Kidney epithelial cell (primary cell): ENCODE results near the gene CLDN22. TPM values are rescaled to one million over a fixed set of nuclear protein-coding genes. Genes with fewer than 3 reads are reported as not detected.

Source experiments
- DNase-seq: peaks from one replicate; pipeline ENCODE4 v3.0.0-alpha.2; 2010; ENCODE audit warnings: low read depth
- H3K27me3 ChIP-seq: 2 replicates; pipeline ENCODE4 v1.6.0; 2011; ENCODE audit warnings: low read length; ENCODE audit not compliant: control insufficient read depth, insufficient read depth
- H3K36me3 ChIP-seq: 2 replicates; pipeline ENCODE4 v1.5.1; 2011; ENCODE audit warnings: low read length; ENCODE audit not compliant: control insufficient read depth, insufficient read depth
- H3K4me3 ChIP-seq: 2 replicates; pipeline ENCODE4 v1.5.1; 2011; ENCODE audit warnings: low read depth, mild to moderate bottlenecking, control low read depth, low read length
- total RNA-seq: library from RNA; depleted of rRNA; stranded (reverse); fragments of >200 nt; gene quantifications from 2 replicates; pipeline ENCODE4 v1.2.3, GENCODE V29; 2015
- TF ChIP-seq, protein P1 (sequence below): IDR thresholded peaks from 2 replicates; pipeline ENCODE4 v1.5.1; 2011; ENCODE audit warnings: mild to moderate bottlenecking, moderate library complexity, low read length, control low read depth, inconsistent platforms; ENCODE audit not compliant: insufficient read depth, poor library complexity, severe bottlenecking

Gene CLDN22
- total RNA-seq, 1 donor from 2014 or later = not detected

DNA sequence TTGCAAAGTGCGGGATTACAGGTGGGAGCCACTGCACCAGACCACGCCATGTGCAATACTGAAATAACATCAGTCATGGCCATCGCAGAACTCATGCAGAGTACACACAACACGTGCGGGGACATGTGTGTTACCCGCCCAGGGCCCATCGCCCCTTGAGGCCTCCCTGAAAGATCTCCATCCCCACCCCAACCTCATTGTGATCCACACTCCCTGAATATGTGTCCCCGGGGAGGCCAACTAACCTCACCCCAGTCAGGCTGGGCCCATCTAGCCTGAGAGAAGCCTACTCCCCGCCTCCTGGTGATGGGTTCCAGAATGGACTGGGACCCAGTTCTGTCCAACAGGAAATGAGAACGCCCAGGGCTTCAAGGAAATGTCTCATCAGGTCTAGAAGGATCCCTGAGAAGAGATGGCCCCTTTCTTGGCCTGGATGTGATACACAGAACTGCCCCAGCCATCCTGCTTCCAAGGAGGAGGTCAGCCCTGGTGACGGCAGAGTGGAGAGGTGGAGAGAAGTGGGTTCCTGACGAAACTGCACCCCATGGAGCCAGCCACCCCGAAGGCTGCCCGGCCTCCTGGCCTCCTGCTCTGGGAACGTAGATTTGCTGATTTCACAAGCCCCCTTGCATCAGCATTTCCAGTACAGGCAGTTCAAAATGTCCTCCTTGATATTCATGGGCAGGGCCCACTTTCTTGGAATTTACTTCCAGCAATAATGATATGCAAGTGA, 24.6 kb upstream of the CLDN22 start:
- Histone ChIP-seq H3K27me3 (no peaks in the 10 kb centered on the region), H3K4me3 (no peak overlapping the region), H3K36me3 (no peaks in the 10 kb centered on the region)
- no peak for DNase-seq
- TF ChIP-seq, protein P1, sequence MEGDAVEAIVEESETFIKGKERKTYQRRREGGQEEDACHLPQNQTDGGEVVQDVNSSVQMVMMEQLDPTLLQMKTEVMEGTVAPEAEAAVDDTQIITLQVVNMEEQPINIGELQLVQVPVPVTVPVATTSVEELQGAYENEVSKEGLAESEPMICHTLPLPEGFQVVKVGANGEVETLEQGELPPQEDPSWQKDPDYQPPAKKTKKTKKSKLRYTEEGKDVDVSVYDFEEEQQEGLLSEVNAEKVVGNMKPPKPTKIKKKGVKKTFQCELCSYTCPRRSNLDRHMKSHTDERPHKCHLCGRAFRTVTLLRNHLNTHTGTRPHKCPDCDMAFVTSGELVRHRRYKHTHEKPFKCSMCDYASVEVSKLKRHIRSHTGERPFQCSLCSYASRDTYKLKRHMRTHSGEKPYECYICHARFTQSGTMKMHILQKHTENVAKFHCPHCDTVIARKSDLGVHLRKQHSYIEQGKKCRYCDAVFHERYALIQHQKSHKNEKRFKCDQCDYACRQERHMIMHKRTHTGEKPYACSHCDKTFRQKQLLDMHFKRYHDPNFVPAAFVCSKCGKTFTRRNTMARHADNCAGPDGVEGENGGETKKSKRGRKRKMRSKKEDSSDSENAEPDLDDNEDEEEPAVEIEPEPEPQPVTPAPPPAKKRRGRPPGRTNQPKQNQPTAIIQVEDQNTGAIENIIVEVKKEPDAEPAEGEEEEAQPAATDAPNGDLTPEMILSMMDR = no peak

DNA sequence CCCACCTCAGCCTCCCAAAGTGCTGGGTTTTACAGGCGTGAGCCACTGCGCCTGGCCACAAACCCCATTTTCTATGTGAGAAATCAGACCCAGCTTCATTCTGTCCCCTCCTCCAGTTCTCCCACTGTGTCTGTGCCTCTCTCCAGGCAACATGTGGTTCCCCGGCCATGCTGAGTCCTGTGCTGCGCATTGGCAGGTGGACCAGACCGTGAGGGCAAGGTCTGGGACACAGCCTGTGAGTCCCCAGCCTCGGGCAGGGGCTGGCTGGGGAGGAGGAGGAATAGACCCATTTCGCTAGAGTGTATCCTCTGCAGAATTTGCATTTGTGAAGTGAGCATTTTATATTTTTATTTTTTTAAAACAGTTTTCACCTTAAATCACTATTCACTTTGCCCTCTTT, 23.7 kb upstream of the CLDN22 start:
- TF ChIP-seq, protein P1 = no peak
- Histone ChIP-seq H3K36me3 (no peaks in the 10 kb centered on the region), H3K4me3 (no peak overlapping the region), H3K27me3 (no peaks in the 10 kb centered on the region)
- no peak for DNase-seq

DNA sequence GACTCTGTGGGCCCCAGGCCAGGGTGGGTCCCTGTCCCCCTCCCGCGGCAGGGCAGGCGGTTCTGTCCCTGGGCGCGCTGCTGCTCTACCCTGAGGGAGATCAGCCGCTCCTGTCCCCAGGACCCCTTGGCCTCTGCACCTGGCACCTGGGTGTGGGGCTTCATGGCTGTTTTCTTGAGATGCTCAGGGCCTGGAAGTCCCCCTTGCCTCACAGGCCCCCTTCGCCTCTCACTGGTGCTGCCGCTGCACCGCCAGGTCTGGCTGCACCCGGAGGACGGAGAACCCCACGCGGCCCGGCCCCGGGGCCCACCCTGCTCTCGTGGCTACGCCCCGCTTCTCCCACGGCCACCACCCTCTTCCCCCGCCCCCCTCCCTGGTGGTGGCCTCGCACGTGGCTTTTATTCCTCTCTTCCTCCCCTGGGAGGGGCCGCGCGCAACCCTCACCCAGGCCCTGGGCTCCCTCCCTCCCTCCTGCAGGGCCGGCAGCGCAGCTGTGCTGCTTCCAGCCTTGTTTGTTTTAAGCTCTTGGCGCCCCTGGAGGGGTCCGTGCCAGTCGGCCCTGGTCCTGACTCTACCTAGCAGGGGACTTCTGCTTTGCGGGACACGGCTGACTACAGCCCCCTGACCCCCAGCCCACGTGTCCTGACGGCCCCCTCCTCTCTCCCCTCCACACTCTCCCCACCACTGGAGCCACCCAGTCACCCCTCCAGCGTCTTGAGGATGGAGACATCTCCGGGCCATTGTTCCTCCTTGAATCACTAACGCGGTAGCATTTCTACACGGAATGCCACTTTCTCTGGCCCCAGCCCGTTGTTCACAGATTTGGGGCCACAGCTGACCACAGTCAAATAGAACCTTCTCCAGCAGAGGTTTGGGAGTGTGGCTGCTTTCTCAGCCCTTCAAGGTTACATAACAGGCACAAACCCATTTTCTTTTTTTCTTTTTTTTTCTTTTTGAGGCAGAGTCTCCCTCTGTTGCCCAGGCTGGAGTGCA, 22.8 kb upstream of the CLDN22 start:
- Histone ChIP-seq H3K27me3 (no peaks in the 10 kb centered on the region), H3K4me3 (no peak overlapping the region), H3K36me3 (no peaks in the 10 kb centered on the region)
- TF ChIP-seq, protein P1 = no peak
- no peak for DNase-seq

DNA sequence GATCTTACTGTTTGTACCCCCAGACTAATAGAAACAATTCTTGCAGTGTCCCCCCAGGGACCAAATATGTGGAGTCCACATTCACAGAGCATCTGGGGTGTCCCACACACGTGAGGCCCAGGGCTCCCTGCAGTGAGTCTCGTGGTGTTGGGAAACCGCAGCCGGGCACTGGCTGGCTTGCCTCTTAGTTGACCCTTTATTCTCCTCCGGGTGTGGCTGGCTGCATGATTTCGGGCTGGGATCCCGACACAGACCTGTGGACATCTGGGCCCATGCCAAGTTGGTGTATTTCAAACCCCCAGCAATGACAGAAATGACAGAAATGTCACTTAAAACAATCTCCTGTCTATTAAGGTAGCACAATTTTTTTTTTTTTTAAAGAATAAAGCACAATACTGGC, 17.8 kb upstream of the CLDN22 start:
- Histone ChIP-seq H3K4me3 (no peak overlapping the region), H3K27me3 (no peaks in the 10 kb centered on the region), H3K36me3 (no peaks in the 10 kb centered on the region)
- DNase-seq = no peak
- TF ChIP-seq, protein P1 = no peak

DNA sequence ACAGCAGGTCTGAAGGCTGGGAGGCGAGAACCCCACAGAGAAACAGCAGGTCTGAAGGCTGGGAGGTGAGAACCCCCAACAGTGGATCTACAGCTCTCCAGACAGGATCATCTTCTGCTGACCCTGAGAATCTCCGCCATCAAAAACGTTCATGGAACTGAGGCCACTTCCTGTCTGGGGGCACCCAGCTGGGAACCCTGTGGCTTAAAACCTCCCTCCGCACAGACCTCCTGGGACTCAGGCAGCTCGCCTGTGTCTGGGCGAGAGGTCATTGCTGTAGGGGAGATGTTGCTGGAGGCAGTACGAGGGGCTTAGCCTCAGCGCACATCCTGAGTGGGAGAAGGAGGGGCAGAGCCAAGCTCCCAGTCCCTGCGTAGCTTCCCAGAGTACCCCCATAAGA, 17.3 kb upstream of the CLDN22 start:
- no peaks in the 10 kb centered on the region for H3K27me3 ChIP-seq
- TF ChIP-seq, protein P1 = no peak
- H3K4me3 ChIP-seq = no peak overlapping the region
- no peak for DNase-seq
- no peaks in the 10 kb centered on the region for H3K36me3 ChIP-seq
